Measurements from ENCODE around the gene PDE2A.

The PDE2A gene

DNA sequence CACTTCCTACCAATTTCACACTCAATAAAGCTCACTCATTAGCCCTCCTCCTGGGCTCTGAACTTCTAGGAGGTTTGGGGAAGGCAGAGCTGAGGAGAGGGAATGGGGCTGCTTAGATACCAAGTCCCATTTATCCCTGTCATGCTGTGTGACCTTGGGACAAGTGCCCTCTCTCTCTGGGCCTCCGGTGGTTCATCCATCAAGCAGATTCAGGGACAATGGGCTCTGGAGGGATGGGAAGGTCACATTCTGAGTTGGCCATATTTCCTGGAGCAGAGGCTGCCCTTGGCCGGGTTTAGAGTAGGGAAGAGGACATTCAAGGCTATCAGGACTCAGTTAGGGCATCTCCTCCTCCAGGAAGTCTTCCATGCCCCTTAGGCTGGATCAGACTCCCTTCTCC, 66.7 kb downstream of the PDE2A start:
- no peak overlapping the region for H4K12ac ChIP-seq (ENCODE audit: low read depth, low read length)
- no peak overlapping the region for H2AK5ac ChIP-seq (ENCODE audit: low read length)
- no peaks in the 10 kb centered on the region for H3K27me3 ChIP-seq (ENCODE audit: insufficient read depth, low read length)
- H3K4me1 ChIP-seq (ENCODE audit: control insufficient read depth in 1 of 2, insufficient read depth in 2 of 2, low read length in 2 of 2) = no peaks in the 10 kb centered on the region
- no peak overlapping the region for H2BK120ac ChIP-seq (ENCODE audit: insufficient read depth, low read length, poor library complexity)
- no peak overlapping the region for H2BK12ac ChIP-seq (ENCODE audit: low read length)
- no peak overlapping the region for H3K27ac ChIP-seq (ENCODE audit: low read depth, low read length)
- H3K14ac ChIP-seq (ENCODE audit: low read length) = no peak overlapping the region
- H3K9ac ChIP-seq (ENCODE audit: low read length) = no peak overlapping the region
- no peak overlapping the region for H4K91ac ChIP-seq (ENCODE audit: low read depth, low read length)
- no peak overlapping the region for H4K8ac ChIP-seq (ENCODE audit: low read depth, low read length)
- no peaks in the 10 kb centered on the region for H3K9me3 ChIP-seq (ENCODE audit: insufficient read depth, low read depth, low read length)
- no peaks in the 10 kb centered on the region for H3K79me2 ChIP-seq (ENCODE audit: control insufficient read depth, insufficient read depth, low read length, poor library complexity)
- WGBS (ENCODE audit: extremely low coverage, insufficient coverage, insufficient read length) = no CpG with 5 or more reads among the region's 2 CpGs
- H2BK5ac ChIP-seq (ENCODE audit: low read depth, low read length, poor library complexity) = no peak overlapping the region
- no peak overlapping the region for H3K4me2 ChIP-seq (ENCODE audit: low read length)
- no peaks in the 10 kb centered on the region for H3K79me1 ChIP-seq (ENCODE audit: low read length)
- no peaks in the 10 kb centered on the region for H3K36me3 ChIP-seq (ENCODE audit: control insufficient read depth in 1 of 2, insufficient read depth in 2 of 2, low read length in 2 of 2)
- no peak overlapping the region for H3K23ac ChIP-seq (ENCODE audit: low read length)
- no peak overlapping the region for H3K4me3 ChIP-seq (ENCODE audit: low read depth, low read length)
- no peak overlapping the region for H3K18ac ChIP-seq (ENCODE audit: low read length)
- DNase-seq = no peak
- no peak overlapping the region for H2AFZ ChIP-seq (ENCODE audit: insufficient read depth, low read length, poor library complexity)
- H3K4ac ChIP-seq (ENCODE audit: low read depth, low read length) = no peak overlapping the region

DNA sequence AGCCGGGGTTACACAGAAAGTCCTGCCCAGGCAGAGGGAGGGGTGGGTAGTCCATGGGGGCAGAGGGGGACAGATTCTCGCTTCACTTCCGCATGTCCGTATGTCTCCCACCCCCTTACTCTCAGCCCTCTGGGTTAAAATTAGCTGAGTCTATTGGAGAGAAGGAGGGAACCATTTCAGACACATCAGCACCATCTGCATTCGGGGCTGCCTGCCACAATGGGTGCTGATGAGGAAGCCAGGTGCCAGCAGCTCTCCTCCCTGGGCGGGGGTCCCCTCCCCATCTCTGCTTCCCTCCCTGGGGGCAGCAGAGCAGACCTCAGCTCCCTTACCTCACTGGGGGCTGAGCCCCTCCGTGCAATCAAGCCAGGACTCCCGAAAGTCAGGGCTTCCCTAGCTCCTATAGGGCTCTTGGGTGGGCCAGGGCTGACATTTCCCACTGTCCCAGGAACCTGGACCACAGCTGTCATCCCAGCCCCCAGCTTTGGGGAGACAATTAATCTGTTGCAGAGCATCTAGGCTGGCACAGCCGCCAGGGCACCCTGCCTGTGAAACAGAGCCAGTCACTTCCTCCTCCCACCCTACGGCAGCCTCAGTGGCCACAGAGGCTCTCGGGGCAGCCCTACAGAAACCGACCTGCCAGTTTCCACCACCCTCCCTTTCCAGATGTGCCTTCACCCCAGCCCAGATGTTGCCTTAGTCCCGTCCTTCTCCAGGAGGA, 67.3 kb downstream of the PDE2A start:
- Histone ChIP-seq H3K79me2 (ENCODE audit: control insufficient read depth, insufficient read depth, low read length, poor library complexity) (no peaks in the 10 kb centered on the region), H3K4me1 (ENCODE audit: control insufficient read depth in 1 of 2, insufficient read depth in 2 of 2, low read length in 2 of 2) (no peaks in the 10 kb centered on the region), H2BK120ac (ENCODE audit: insufficient read depth, low read length, poor library complexity) (no peak overlapping the region), H3K4ac (ENCODE audit: low read depth, low read length) (no peak overlapping the region), H3K79me1 (ENCODE audit: low read length) (no peaks in the 10 kb centered on the region), H3K27ac (ENCODE audit: low read depth, low read length) (no peak overlapping the region), H3K14ac (ENCODE audit: low read length) (no peak overlapping the region), H2BK5ac (ENCODE audit: low read depth, low read length, poor library complexity) (no peak overlapping the region), H2AFZ (ENCODE audit: insufficient read depth, low read length, poor library complexity) (no peak overlapping the region), H2AK5ac (ENCODE audit: low read length) (no peak overlapping the region), H4K8ac (ENCODE audit: low read depth, low read length) (no peak overlapping the region), H3K9ac (ENCODE audit: low read length) (no peak overlapping the region), H3K4me2 (ENCODE audit: low read length) (no peak overlapping the region), H3K9me3 (ENCODE audit: insufficient read depth, low read depth, low read length) (no peaks in the 10 kb centered on the region), H3K18ac (ENCODE audit: low read length) (no peak overlapping the region), H4K12ac (ENCODE audit: low read depth, low read length) (no peak overlapping the region), H3K36me3 (ENCODE audit: control insufficient read depth in 1 of 2, insufficient read depth in 2 of 2, low read length in 2 of 2) (no peaks in the 10 kb centered on the region), H4K91ac (ENCODE audit: low read depth, low read length) (no peak overlapping the region), H3K23ac (ENCODE audit: low read length) (no peak overlapping the region), H2BK12ac (ENCODE audit: low read length) (no peak overlapping the region), H3K27me3 (ENCODE audit: insufficient read depth, low read length) (no peaks in the 10 kb centered on the region), H3K4me3 (ENCODE audit: low read depth, low read length) (no peak overlapping the region)
- WGBS (ENCODE audit: extremely low coverage, insufficient coverage, insufficient read length) = no CpG with 5 or more reads among the region's 13 CpGs
- no peak for DNase-seq

DNA sequence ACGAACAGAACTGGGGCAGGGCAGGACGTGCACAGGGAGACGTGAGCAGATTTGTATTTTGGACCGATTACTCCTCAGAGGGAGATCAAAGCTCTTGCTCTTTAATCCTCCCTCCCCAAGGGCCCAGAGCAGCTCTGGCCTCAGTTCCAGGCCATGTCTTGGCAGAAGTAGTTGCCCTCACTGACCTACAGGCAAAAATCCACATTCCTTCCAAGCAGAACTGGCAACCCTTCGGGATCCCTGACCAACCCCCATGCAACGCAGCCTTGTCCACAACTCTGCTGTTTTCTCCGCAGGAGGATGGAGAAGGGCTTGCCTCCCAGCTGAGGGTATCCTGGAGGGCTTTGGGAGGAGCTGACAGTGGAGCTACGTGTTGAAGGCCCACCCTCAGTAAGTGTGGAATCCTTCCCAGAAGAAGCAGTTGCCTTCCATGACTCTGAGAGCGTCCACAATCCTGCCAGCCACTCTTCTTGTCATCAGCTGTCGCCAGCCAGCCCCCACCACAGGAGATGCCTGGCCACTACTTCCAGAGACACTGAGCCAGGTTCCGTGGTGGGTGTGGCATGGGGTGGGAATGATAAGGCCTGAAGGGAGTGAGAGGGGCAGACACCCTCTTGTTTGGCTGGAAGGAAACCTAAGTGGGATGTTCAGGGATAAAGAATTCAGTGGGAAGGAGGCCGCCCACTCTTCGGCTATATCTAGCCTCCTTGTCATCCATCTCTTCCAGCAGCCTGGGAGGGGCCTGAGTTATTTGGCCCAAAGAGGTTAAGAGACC, 68.1 kb downstream of the PDE2A start:
- no peak overlapping the region for H3K4ac ChIP-seq (ENCODE audit: low read depth, low read length)

DNA sequence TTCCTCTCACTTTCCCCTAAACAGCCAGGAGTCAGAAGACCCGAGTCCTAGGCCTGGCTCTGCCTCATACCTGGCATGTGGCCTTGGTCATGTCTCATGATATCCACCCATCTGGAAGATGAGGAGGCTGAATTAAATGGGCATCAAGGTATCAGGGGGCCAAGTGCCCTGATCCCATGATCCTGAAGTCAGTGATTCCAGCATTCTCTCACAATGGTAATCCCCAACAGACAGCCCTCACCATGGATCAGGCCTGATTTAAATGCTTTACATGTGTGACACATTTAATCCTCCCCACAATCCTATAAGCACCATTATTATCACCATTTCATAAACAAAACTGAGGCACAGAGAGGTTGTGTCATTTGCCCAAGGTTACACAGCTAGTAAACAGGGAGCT, 70.0 kb downstream of the PDE2A start:
- Histone ChIP-seq H3K23ac (ENCODE audit: low read length) (no peak overlapping the region), H2AFZ (ENCODE audit: insufficient read depth, low read length, poor library complexity) (no peak overlapping the region), H3K79me2 (ENCODE audit: control insufficient read depth, insufficient read depth, low read length, poor library complexity) (no peaks in the 10 kb centered on the region), H3K18ac (ENCODE audit: low read length) (no peak overlapping the region), H4K8ac (ENCODE audit: low read depth, low read length) (no peak overlapping the region), H2BK120ac (ENCODE audit: insufficient read depth, low read length, poor library complexity) (no peak overlapping the region), H3K4me1 (ENCODE audit: control insufficient read depth in 1 of 2, insufficient read depth in 2 of 2, low read length in 2 of 2) (no peaks in the 10 kb centered on the region), H3K36me3 (ENCODE audit: control insufficient read depth in 1 of 2, insufficient read depth in 2 of 2, low read length in 2 of 2) (no peaks in the 10 kb centered on the region), H3K9me3 (ENCODE audit: insufficient read depth, low read depth, low read length) (peaks cover 3% of the 10 kb centered on the region), H2AK5ac (ENCODE audit: low read length) (no peak overlapping the region), H2BK12ac (ENCODE audit: low read length) (no peak overlapping the region), H3K27me3 (ENCODE audit: insufficient read depth, low read length) (no peaks in the 10 kb centered on the region), H3K4me3 (ENCODE audit: low read depth, low read length) (no peak overlapping the region), H3K4me2 (ENCODE audit: low read length) (no peak overlapping the region), H3K9ac (ENCODE audit: low read length) (no peak overlapping the region), H3K4ac (ENCODE audit: low read depth, low read length) (no peak overlapping the region), H3K27ac (ENCODE audit: low read depth, low read length) (no peak overlapping the region), H3K14ac (ENCODE audit: low read length) (no peak overlapping the region), H3K79me1 (ENCODE audit: low read length) (no peaks in the 10 kb centered on the region), H2BK5ac (ENCODE audit: low read depth, low read length, poor library complexity) (no peak overlapping the region), H4K12ac (ENCODE audit: low read depth, low read length) (no peak overlapping the region), H4K91ac (ENCODE audit: low read depth, low read length) (no peak overlapping the region)
- no peak for DNase-seq
- no CpG with 5 or more reads among the region's 1 CpG for WGBS (ENCODE audit: extremely low coverage, insufficient coverage, insufficient read length)

More for the DNA sequence above, 68.1 kb downstream of the PDE2A start:
- H3K9me3 ChIP-seq (ENCODE audit: insufficient read depth, low read depth, low read length) = no peaks in the 10 kb centered on the region
- H2BK12ac ChIP-seq (ENCODE audit: low read length) = no peak overlapping the region
- H3K9ac ChIP-seq (ENCODE audit: low read length) = no peak overlapping the region
- no peaks in the 10 kb centered on the region for H3K79me1 ChIP-seq (ENCODE audit: low read length)
- WGBS (ENCODE audit: extremely low coverage, insufficient coverage, insufficient read length) = no CpG with 5 or more reads among the region's 13 CpGs
- H3K18ac ChIP-seq (ENCODE audit: low read length) = no peak overlapping the region
- no peak overlapping the region for H2BK5ac ChIP-seq (ENCODE audit: low read depth, low read length, poor library complexity)
- no peaks in the 10 kb centered on the region for H3K27me3 ChIP-seq (ENCODE audit: insufficient read depth, low read length)
- H3K14ac ChIP-seq (ENCODE audit: low read length) = no peak overlapping the region
- no peak overlapping the region for H3K4me2 ChIP-seq (ENCODE audit: low read length)
- H2AK5ac ChIP-seq (ENCODE audit: low read length) = no peak overlapping the region
- no peak overlapping the region for H3K27ac ChIP-seq (ENCODE audit: low read depth, low read length)
- H3K4me3 ChIP-seq (ENCODE audit: low read depth, low read length) = no peak overlapping the region
- no peak for DNase-seq
- no peak overlapping the region for H2BK120ac ChIP-seq (ENCODE audit: insufficient read depth, low read length, poor library complexity)
- H3K36me3 ChIP-seq (ENCODE audit: control insufficient read depth in 1 of 2, insufficient read depth in 2 of 2, low read length in 2 of 2) = no peaks in the 10 kb centered on the region
- no peaks in the 10 kb centered on the region for H3K4me1 ChIP-seq (ENCODE audit: control insufficient read depth in 1 of 2, insufficient read depth in 2 of 2, low read length in 2 of 2)
- H3K23ac ChIP-seq (ENCODE audit: low read length) = no peak overlapping the region
- H2AFZ ChIP-seq (ENCODE audit: insufficient read depth, low read length, poor library complexity) = no peak overlapping the region
- H4K8ac ChIP-seq (ENCODE audit: low read depth, low read length) = no peak overlapping the region
- no peak overlapping the region for H4K91ac ChIP-seq (ENCODE audit: low read depth, low read length)
- H3K79me2 ChIP-seq (ENCODE audit: control insufficient read depth, insufficient read depth, low read length, poor library complexity) = no peaks in the 10 kb centered on the region
- H4K12ac ChIP-seq (ENCODE audit: low read depth, low read length) = no peak overlapping the region
